ENCODE data around the gene UGT1A3.

Gene UGT1A3

GRCh38 chr2:233817995-233818638 lies 89.3 kb downstream of the UGT1A3 start:
- DNase-seq, result no peak

GRCh38 chr2:233818639-233819621 lies 90.1 kb downstream of the UGT1A3 start:
- DNase-seq, result no peak

- DNase-seq, result no peak
Measured at GRCh38 chr2:233819884-233820773, 91.3 kb downstream of the UGT1A3 start.

- DNase-seq, result no peak
Measured at GRCh38 chr2:233820774-233821105, 91.9 kb downstream of the UGT1A3 start.

GRCh38 chr2:233821196-233821595 lies 92.4 kb downstream of the UGT1A3 start:
- no peak for DNase-seq

GRCh38 chr2:233821709-233822100 lies 92.9 kb downstream of the UGT1A3 start:
- no peak for DNase-seq

- DNase-seq, result no peak
Measured at GRCh38 chr2:233822101-233822771, 93.4 kb downstream of the UGT1A3 start.

Data from NCI-H2081 treated with DMSO at 0.1 percent for 48 hours (cell line).